HG03378 (cell line): Measurements from ENCODE around the gene HPGDS.

Experiments
- ATAC-seq: cut with Tn5 transposase; IDR thresholded peaks from one replicate; pipeline ENCODE4 v1.9.1; 2021; ENCODE audit warnings: mild to moderate bottlenecking, moderate library complexity; ENCODE audit not compliant: unreplicated experiment

Gene HPGDS

GRCh38 chr4:94262163-94263016 is 80.2 kb downstream of the HPGDS start:
- ATAC-seq, result no peak

- no peak for ATAC-seq
These were observed 85.8 kb downstream of the HPGDS start for GRCh38 chr4:94256828-94257227.

GRCh38 chr4:94256144-94256783 is 86.4 kb downstream of the HPGDS start:
- ATAC-seq, result no peak

GRCh38 chr4:94253036-94253435 is 89.6 kb downstream of the HPGDS start:
- no peak for ATAC-seq

GRCh38 chr4:94251094-94251493 is 91.5 kb downstream of the HPGDS start:
- ATAC-seq, result no peak
